HepG2 (cell line): Measurements from ENCODE around the gene POU2AF2. TPM values are rescaled to one million over a fixed set of nuclear protein-coding genes. Genes with fewer than 3 reads are reported as not detected.

Experiments
- BHLHE40 ChIP-seq: IDR thresholded peaks from 2 replicates; pipeline ENCODE4 v1.6.1; 2011; ENCODE audit warnings: low read length, improper control_type of control experiment
- CAMTA2 ChIP-seq: sonication (generic); formaldehyde crosslinking; IDR thresholded peaks from 2 replicates; pipeline ENCODE4 v1.4.0; 2020; ENCODE audit warnings: mild to moderate bottlenecking, missing genetic modification reagents, borderline replicate concordance
- GTF3A ChIP-seq: sonication (generic); formaldehyde crosslinking; conservative IDR thresholded peaks from 2 replicates; pipeline ENCODE4 v1.4.0; 2020; ENCODE audit warnings: mild to moderate bottlenecking, missing genetic modification reagents
- NKX3-1 ChIP-seq: sonication (generic); formaldehyde crosslinking; IDR thresholded peaks from 2 replicates; pipeline ENCODE4 v1.5.0; 2020; ENCODE audit warnings: missing genetic modification reagents
- NRL ChIP-seq: sonication (generic); formaldehyde crosslinking; IDR thresholded peaks from 2 replicates; pipeline ENCODE4 v1.5.0; 2020; ENCODE audit warnings: missing genetic modification reagents, mild to moderate bottlenecking, moderate library complexity, borderline replicate concordance
- PRPF4 ChIP-seq: fragments of 200-400 bp; formaldehyde crosslinking; IDR thresholded peaks from 2 replicates; pipeline ENCODE4 v1.6.1; 2016; ENCODE audit warnings: low read length, low read depth; ENCODE audit not compliant: poor library complexity, severe bottlenecking
- PTBP1 ChIP-seq: fragments of 200-400 bp; formaldehyde crosslinking; IDR thresholded peaks from 2 replicates; pipeline ENCODE4 v1.6.1; 2018; ENCODE audit warnings: low read length, low read depth; ENCODE audit not compliant: poor library complexity, severe bottlenecking
- SALL1 ChIP-seq: sonication (generic); formaldehyde crosslinking; IDR thresholded peaks from 2 replicates; pipeline ENCODE4 v1.8.0; 2022; ENCODE audit warnings: mild to moderate bottlenecking, missing genetic modification reagents
- SNAPC5 ChIP-seq: sonication (generic); formaldehyde crosslinking; IDR thresholded peaks from 2 replicates; pipeline ENCODE4 v1.8.1; 2023; ENCODE audit warnings: mild to moderate bottlenecking, missing genetic modification reagents, borderline replicate concordance
- TBP ChIP-seq: sonication (generic); formaldehyde crosslinking; IDR thresholded peaks from 2 replicates; pipeline ENCODE4 v1.5.0; 2020; ENCODE audit warnings: missing genetic modification reagents
- TRIM22 ChIP-seq: fragments of 450-650 bp; IDR thresholded peaks from 2 replicates; pipeline ENCODE4 v1.6.1; 2017
- ZFP41 ChIP-seq: sonication (generic); formaldehyde crosslinking; IDR thresholded peaks from 2 replicates; pipeline ENCODE4 v1.4.0; 2020; ENCODE audit warnings: mild to moderate bottlenecking, missing genetic modification reagents, borderline replicate concordance
- polyA plus RNA-seq, 8 experiments: library from polyadenylated mRNA; depleted of rRNA in 3 of 8; stranded (reverse) in 7 of 8; unstranded in 1 of 8; fragments of >200 nt; fragmentation: Illumina TruSeq in 4 of 8; extraction: Trizol in 4 of 8; gene quantifications; 2 replicates each; pipeline versions ENCODE4 v1.2.1 to v1.2.3, GENCODE V29; 2011 to 2016; ENCODE audit warnings: low read depth in 4 of 8, missing spikeins in 1 of 8, mixed read lengths in 1 of 8; ENCODE audit not compliant: insufficient read depth in 1 of 8
- total RNA-seq, 5 experiments: library from RNA; depleted of rRNA; stranded (reverse); fragments of >200 nt; fragmentation: Illumina TruSeq; extraction: Trizol; gene quantifications; 2 replicates each; pipeline ENCODE4 v1.2.3, GENCODE V29; 2016; ENCODE audit warnings: low read depth in 1 of 5
- TF ChIP-seq, protein P1 (sequence below): sonication (generic); formaldehyde crosslinking; IDR thresholded peaks from 2 replicates; pipeline ENCODE4; 2020; ENCODE audit warnings: missing genetic modification reagents, mild to moderate bottlenecking, borderline replicate concordance
- TF ChIP-seq, protein P2 (sequence below): sonication (generic); formaldehyde crosslinking; IDR thresholded peaks from 2 replicates; pipeline ENCODE4 v1.5.0; 2020; ENCODE audit warnings: mild to moderate bottlenecking, missing genetic modification reagents, borderline replicate concordance
- TF ChIP-seq, protein P3 (sequence below): sonication (generic); formaldehyde crosslinking; IDR thresholded peaks from 2 replicates; pipeline ENCODE4 v1.5.0; 2020; ENCODE audit warnings: missing genetic modification reagents, mild to moderate bottlenecking, borderline replicate concordance

POU2AF2 gene
- total and polyA plus RNA-seq, 2 of the 13 experiments (the other 11 are each of a cell fraction or from before 2014, with no cell fraction given): 0.11 TPM; not detected in 1

GRCh38 chr11:111330234-111330893 lies 84.8 kb downstream of the POU2AF2 start (continued):
- no peak for TF ChIP-seq TRIM22
- no peak for TF ChIP-seq TBP (CRISPR knock-in tag)
- no peak for TF ChIP-seq NRL
- no peak for TF ChIP-seq NKX3-1 (CRISPR knock-in tag)
- TF ChIP-seq, protein P1, sequence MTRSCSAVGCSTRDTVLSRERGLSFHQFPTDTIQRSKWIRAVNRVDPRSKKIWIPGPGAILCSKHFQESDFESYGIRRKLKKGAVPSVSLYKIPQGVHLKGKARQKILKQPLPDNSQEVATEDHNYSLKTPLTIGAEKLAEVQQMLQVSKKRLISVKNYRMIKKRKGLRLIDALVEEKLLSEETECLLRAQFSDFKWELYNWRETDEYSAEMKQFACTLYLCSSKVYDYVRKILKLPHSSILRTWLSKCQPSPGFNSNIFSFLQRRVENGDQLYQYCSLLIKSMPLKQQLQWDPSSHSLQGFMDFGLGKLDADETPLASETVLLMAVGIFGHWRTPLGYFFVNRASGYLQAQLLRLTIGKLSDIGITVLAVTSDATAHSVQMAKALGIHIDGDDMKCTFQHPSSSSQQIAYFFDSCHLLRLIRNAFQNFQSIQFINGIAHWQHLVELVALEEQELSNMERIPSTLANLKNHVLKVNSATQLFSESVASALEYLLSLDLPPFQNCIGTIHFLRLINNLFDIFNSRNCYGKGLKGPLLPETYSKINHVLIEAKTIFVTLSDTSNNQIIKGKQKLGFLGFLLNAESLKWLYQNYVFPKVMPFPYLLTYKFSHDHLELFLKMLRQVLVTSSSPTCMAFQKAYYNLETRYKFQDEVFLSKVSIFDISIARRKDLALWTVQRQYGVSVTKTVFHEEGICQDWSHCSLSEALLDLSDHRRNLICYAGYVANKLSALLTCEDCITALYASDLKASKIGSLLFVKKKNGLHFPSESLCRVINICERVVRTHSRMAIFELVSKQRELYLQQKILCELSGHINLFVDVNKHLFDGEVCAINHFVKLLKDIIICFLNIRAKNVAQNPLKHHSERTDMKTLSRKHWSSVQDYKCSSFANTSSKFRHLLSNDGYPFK (CRISPR knock-in tag): no peak
- no peak for TF ChIP-seq CAMTA2
- peak; percentile 80 for TF ChIP-seq SALL1 (CRISPR knock-in tag)
- TF ChIP-seq SNAPC5 (CRISPR knock-in tag): no peak
- TF ChIP-seq, protein P2, sequence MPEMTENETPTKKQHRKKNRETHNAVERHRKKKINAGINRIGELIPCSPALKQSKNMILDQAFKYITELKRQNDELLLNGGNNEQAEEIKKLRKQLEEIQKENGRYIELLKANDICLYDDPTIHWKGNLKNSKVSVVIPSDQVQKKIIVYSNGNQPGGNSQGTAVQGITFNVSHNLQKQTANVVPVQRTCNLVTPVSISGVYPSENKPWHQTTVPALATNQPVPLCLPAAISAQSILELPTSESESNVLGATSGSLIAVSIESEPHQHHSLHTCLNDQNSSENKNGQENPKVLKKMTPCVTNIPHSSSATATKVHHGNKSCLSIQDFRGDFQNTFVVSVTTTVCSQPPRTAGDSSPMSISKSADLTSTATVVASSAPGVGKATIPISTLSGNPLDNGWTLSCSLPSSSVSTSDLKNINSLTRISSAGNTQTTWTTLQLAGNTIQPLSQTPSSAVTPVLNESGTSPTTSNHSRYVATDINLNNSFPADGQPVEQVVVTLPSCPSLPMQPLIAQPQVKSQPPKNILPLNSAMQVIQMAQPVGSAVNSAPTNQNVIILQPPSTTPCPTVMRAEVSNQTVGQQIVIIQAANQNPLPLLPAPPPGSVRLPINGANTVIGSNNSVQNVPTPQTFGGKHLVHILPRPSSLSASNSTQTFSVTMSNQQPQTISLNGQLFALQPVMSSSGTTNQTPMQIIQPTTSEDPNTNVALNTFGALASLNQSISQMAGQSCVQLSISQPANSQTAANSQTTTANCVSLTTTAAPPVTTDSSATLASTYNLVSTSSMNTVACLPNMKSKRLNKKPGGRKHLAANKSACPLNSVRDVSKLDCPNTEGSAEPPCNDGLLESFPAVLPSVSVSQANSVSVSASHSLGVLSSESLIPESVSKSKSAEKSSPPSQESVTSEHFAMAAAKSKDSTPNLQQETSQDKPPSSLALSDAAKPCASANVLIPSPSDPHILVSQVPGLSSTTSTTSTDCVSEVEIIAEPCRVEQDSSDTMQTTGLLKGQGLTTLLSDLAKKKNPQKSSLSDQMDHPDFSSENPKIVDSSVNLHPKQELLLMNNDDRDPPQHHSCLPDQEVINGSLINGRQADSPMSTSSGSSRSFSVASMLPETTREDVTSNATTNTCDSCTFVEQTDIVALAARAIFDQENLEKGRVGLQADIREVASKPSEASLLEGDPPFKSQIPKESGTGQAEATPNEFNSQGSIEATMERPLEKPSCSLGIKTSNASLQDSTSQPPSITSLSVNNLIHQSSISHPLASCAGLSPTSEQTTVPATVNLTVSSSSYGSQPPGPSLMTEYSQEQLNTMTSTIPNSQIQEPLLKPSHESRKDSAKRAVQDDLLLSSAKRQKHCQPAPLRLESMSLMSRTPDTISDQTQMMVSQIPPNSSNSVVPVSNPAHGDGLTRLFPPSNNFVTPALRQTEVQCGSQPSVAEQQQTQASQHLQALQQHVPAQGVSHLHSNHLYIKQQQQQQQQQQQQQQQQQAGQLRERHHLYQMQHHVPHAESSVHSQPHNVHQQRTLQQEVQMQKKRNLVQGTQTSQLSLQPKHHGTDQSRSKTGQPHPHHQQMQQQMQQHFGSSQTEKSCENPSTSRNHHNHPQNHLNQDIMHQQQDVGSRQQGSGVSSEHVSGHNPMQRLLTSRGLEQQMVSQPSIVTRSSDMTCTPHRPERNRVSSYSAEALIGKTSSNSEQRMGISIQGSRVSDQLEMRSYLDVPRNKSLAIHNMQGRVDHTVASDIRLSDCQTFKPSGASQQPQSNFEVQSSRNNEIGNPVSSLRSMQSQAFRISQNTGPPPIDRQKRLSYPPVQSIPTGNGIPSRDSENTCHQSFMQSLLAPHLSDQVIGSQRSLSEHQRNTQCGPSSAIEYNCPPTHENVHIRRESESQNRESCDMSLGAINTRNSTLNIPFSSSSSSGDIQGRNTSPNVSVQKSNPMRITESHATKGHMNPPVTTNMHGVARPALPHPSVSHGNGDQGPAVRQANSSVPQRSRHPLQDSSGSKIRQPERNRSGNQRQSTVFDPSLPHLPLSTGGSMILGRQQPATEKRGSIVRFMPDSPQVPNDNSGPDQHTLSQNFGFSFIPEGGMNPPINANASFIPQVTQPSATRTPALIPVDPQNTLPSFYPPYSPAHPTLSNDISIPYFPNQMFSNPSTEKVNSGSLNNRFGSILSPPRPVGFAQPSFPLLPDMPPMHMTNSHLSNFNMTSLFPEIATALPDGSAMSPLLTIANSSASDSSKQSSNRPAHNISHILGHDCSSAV (CRISPR knock-in tag): no peak
- TF ChIP-seq PRPF4: no peak
- no peak for TF ChIP-seq ZFP41
- TF ChIP-seq GTF3A (CRISPR knock-in tag): no peak
- no peak for TF ChIP-seq BHLHE40
- TF ChIP-seq PTBP1: no peak
- TF ChIP-seq, protein P3, sequence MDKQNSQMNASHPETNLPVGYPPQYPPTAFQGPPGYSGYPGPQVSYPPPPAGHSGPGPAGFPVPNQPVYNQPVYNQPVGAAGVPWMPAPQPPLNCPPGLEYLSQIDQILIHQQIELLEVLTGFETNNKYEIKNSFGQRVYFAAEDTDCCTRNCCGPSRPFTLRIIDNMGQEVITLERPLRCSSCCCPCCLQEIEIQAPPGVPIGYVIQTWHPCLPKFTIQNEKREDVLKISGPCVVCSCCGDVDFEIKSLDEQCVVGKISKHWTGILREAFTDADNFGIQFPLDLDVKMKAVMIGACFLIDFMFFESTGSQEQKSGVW (CRISPR knock-in tag): no peak
